Breast epithelium (tissue), 3 donors: Measurements from ENCODE around the gene TUFT1.

Experiments
- CTCF ChIP-seq, 3 donors: fragments of 450-650 bp; IDR thresholded peaks; one replicate each; pipeline ENCODE4 v1.5.1; 2016 to 2017; ENCODE audit warnings: antibody characterized with exemption in 3 of 3, mild to moderate bottlenecking in 3 of 3, moderate library complexity in 3 of 3
- POLR2A ChIP-seq: fragments of 450-650 bp; IDR thresholded peaks from one replicate; pipeline ENCODE4 v1.6.1; 2016; ENCODE audit warnings: antibody characterized with exemption, mild to moderate bottlenecking, moderate library complexity
- POLR2AphosphoS5 ChIP-seq, 3 donors: sonication (generic); formaldehyde crosslinking; IDR thresholded peaks; one replicate each; pipeline ENCODE4 v1.6.1; 2017; ENCODE audit warnings: antibody characterized with exemption in 3 of 3

GRCh38 chr1:151516031-151516511 is 24.0 kb upstream of the TUFT1 start:
- TF ChIP-seq POLR2AphosphoS5 (IDR thresholded peaks at IDR 0.05) (no peak), CTCF (IDR thresholded peaks at IDR 0.05) (no peak), POLR2A (no peak)
